Activated CD8-positive, alpha-beta T cell treated with anti-CD3 and anti-CD28 coated beads for 36 hours (primary cell): ENCODE data around the gene DRAM1. TPM values are rescaled to one million over a fixed set of nuclear protein-coding genes. Genes with fewer than 3 reads are reported as not detected.
"Not testable (repeated sequence)": the region's sequence is repeated elsewhere in the genome, so short reads cannot be mapped to it uniquely, and the experiment has no call there.

Experiments used
- ATAC-seq: fragments of 200-7000 bp; cut with Tn5 transposase; one replicate; pipeline ENCODE4 v1.10.0; 2021; ENCODE audit warnings: mild to moderate bottlenecking, moderate library complexity
- CTCF ChIA-PET: fragments of 350-600 bp; sonication (Branson Sonifier 250); formaldehyde crosslinking; loops from one replicate; lab custom pipeline; 2021; ENCODE audit warnings: antibody characterized with exemption; lab: Charles Lee
- POLR2A ChIA-PET: fragments of 350-600 bp; sonication (Branson Sonifier 250); formaldehyde crosslinking; loops from one replicate; lab custom pipeline; 2021; ENCODE audit warnings: antibody characterized with exemption; lab: Charles Lee
- DNase-seq: peaks from one replicate; pipeline ENCODE4 v3.0.0-alpha.2; 2020
- H3K27ac Mint-ChIP-seq: one replicate; pipeline ENCODE4 v1.8.0; 2021; ENCODE audit warnings: mild to moderate bottlenecking, mixed read lengths
- H3K27me3 Mint-ChIP-seq: one replicate; pipeline ENCODE4 v1.8.0; 2021; ENCODE audit warnings: mixed read lengths
- H3K36me3 Mint-ChIP-seq: one replicate; pipeline ENCODE4 v1.8.0; 2021; ENCODE audit warnings: low read depth, mixed read lengths
- H3K4me1 Mint-ChIP-seq: one replicate; pipeline ENCODE4 v1.8.0; 2021; ENCODE audit warnings: low read depth, mixed read lengths
- H3K4me3 Mint-ChIP-seq: one replicate; pipeline ENCODE4 v1.8.0; 2021; ENCODE audit warnings: mild to moderate bottlenecking, moderate library complexity, mixed read lengths
- H3K9me3 Mint-ChIP-seq: one replicate; pipeline ENCODE4 v1.8.0; 2021; ENCODE audit warnings: mixed read lengths
- CTCF ChIP-seq: fragments of 200-600 bp; IDR thresholded peaks from one replicate; pipeline ENCODE4 v1.8.0; 2022; ENCODE audit warnings: antibody characterized with exemption, mild to moderate bottlenecking
- intact Hi-C: fragments of 100-400 bp; cut with micrococcal nuclease; formaldehyde crosslinking; loops from one replicate; pipeline ENCODE4 v1.10.0; 2022
- total RNA-seq, 2 experiments: library from RNA; stranded (reverse); gene quantifications; one replicate each; pipeline ENCODE4 v1.2.3, GENCODE V29; 2021

The DRAM1 gene
- total RNA-seq, 2 experiments from 2014 or later: 3.8 to 4.3 TPM

- Mint-ChIP-seq H3K4me3 (no peak overlapping the region), H3K4me1 (peaks cover 21% of the 10 kb centered on the region), H3K27ac (no peak overlapping the region), H3K27me3 (no peaks in the 10 kb centered on the region), H3K9me3 (no peaks in the 10 kb centered on the region), H3K36me3 (no peaks in the 10 kb centered on the region)
- ChIA-PET CTCF (no interaction called here), POLR2A (no interaction called here)
- TF ChIP-seq CTCF: no peak
- ATAC-seq (no peak), DNase-seq (no peak)
- intact Hi-C loops: no loop called here
These were observed 19.0 kb upstream of the DRAM1 start for GRCh38 chr12:101858361-101858760.

DNA sequence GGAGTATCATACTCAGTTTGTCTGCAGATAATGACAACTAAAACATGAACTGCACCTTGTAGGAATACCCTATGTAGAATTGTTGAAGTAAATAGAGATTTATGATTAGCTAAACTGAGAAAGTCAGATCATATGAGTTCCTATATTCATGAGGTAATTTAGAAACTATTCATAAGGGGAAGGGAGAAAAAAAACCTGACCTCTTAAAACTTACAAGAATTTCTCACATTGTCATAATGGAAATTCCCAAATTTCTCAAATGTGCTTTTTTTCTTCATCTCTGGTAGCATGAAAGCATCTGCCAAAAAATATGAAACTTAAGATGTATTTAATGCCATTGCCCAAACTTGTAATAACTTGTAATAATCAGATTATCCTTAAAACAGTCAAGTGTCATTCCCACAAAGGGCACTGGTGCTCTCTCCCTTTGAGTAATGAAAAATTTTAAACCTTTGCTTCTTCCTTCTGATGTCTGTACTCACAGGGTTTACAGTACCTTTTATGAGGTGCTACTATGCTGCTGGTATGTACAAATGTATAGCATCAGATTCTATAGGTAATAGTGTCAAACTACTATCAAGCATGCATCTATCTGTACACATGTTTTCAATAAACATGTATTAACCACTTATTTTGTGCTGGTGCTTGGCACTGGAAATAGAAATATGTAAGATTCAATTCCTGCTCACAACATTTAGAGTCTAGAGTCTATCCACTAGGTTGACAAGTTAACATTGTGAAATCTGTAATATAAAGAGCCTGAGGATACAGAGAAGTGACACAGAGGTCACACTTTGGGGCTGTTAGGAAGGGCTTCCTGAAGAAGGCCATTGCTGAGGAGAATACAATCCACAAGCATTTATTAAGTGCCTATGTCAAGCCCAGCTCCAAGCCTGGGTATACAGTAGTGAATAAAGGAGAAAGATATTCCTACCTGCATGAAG is 17.4 kb upstream of the DRAM1 start:
- H3K27me3 Mint-ChIP-seq: no peaks in the 10 kb centered on the region
- no peak overlapping the region for H3K27ac Mint-ChIP-seq
- H3K36me3 Mint-ChIP-seq: no peaks in the 10 kb centered on the region
- intact Hi-C loops: no loop called here
- H3K9me3 Mint-ChIP-seq: peaks cover under 1% of the 10 kb centered on the region
- DNase-seq (no peak), ATAC-seq (peak; percentile 65)
- POLR2A ChIA-PET: no interaction called here
- CTCF ChIA-PET: interaction anchor here (1.0 to 1.4 kb wide), 2 partner anchors 86 to 99 kb away, joined by 3 to 4 read pairs; no protein-coding TSS in a partner anchor
- H3K4me3 Mint-ChIP-seq: no peak overlapping the region
- TF ChIP-seq CTCF: no peak
- H3K4me1 Mint-ChIP-seq: peaks cover 19% of the 10 kb centered on the region

DNA sequence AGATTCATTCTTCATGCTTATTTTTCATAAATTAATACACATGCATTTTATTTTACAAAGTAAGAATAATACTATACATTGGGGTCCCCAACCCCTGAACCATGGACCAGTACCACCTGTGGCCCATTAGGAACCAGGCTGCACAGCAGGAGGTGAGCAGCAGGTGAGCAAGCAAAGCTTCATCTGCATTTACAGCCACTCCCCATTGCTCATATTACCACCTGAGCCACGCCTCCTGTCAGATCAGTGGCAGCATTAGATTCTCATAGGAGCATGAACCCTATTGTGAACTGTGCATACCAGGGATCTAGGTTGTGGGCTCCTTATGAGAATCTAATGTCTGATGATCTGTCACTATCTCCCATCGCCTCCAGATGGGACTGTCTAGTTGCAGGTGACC is 15.7 kb upstream of the DRAM1 start:
- DNase-seq, H3K36me3 Mint-ChIP-seq, ATAC-seq, H3K9me3 Mint-ChIP-seq, POLR2A ChIA-PET, H3K27me3 Mint-ChIP-seq, H3K27ac Mint-ChIP-seq, intact Hi-C loops, H3K4me3 Mint-ChIP-seq: not testable (repeated sequence)
- H3K4me1 Mint-ChIP-seq: peaks cover 21% of the 10 kb centered on the region
- CTCF ChIA-PET: interaction anchor here (0.9 to 1.4 kb wide), 2 partner anchors 21 to 30 kb away, joined by 3 read pairs; no protein-coding TSS in a partner anchor

DNA sequence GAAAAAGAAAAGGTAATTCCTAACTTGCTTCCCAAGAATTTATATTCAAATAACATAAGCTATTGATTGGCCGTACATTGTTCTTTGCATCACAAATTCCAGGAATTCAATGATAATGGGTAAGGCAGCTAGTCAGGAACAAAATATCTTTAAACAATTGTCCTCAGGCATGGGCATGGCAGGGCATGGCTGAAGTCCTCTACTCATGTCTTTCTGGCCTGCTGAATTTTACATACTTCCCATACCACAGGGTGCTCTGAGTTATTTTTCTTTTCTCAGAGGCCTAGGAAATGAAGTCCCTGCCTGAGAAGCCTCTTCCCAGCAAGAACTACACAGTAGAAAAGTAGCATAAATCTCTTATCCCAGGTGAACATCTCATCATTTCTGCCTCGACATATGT is 15.1 kb upstream of the DRAM1 start:
- ChIA-PET POLR2A (no interaction called here), CTCF (interaction anchor here (0.9 to 1.4 kb wide), 2 partner anchors 22 to 31 kb away, joined by 3 read pairs; no protein-coding TSS in a partner anchor)
- Mint-ChIP-seq H3K36me3 (no peaks in the 10 kb centered on the region), H3K9me3 (peaks cover 7% of the 10 kb centered on the region), H3K27me3 (no peaks in the 10 kb centered on the region), H3K27ac (no peak overlapping the region), H3K4me3 (no peak overlapping the region), H3K4me1 (peaks cover 21% of the 10 kb centered on the region)
- TF ChIP-seq CTCF: no peak
- DNase-seq (no peak), ATAC-seq (no peak)
- intact Hi-C loops: no loop called here

- DNase-seq (no peak), ATAC-seq (no peak)
- Mint-ChIP-seq H3K4me1 (peaks cover 21% of the 10 kb centered on the region), H3K4me3 (no peak overlapping the region), H3K27ac (no peak overlapping the region), H3K9me3 (peaks cover 7% of the 10 kb centered on the region), H3K36me3 (no peaks in the 10 kb centered on the region), H3K27me3 (no peaks in the 10 kb centered on the region)
- ChIA-PET POLR2A (no interaction called here), CTCF (interaction anchor here (0.6 kb wide), 1 partner anchor 102 kb away, joined by 3 read pairs; no protein-coding TSS in a partner anchor)
- no peak for TF ChIP-seq CTCF
- intact Hi-C loops: no loop called here
These were observed 13.4 kb upstream of the DRAM1 start for GRCh38 chr12:101863981-101864380.
